Sciatic nerve (tissue), 2 donors: ENCODE measurements around the gene CPE. TPM values are rescaled to one million over a fixed set of nuclear protein-coding genes. Genes with fewer than 3 reads are reported as not detected.
A peak's percentile ranks its signal among the peaks of the same experiment; 100 is the strongest.

Experiments used
- ATAC-seq: fragments of 200-7000 bp; cut with Tn5 transposase; one replicate; pipeline ENCODE4 v1.9.1; 2020; ENCODE audit warnings: mild to moderate bottlenecking, moderate library complexity
- DNase-seq: peaks from one replicate; pipeline ENCODE4 v3.0.0-alpha.2; 2020; ENCODE audit warnings: low spot score
- intact Hi-C: fragments of 100-400 bp; cut with DNase I; formaldehyde crosslinking; loops from one replicate; pipeline ENCODE4 v1.14.2; 2022
- total RNA-seq: library from RNA; stranded (reverse); fragmentation: NEBNext Ultra II Directional; extraction: Animal tissue kit (Norgen Biotek cat#: 25700); gene quantifications from one replicate; pipeline ENCODE4 v1.2.1, GENCODE V29; 2021
- donor health status: DM: no; HTN: no; CAD: no.
- donor health status: DM: no; HTN: no; CAD: no.

The CPE gene
- total RNA-seq, 1 donor from 2014 or later = 109 TPM

DNA sequence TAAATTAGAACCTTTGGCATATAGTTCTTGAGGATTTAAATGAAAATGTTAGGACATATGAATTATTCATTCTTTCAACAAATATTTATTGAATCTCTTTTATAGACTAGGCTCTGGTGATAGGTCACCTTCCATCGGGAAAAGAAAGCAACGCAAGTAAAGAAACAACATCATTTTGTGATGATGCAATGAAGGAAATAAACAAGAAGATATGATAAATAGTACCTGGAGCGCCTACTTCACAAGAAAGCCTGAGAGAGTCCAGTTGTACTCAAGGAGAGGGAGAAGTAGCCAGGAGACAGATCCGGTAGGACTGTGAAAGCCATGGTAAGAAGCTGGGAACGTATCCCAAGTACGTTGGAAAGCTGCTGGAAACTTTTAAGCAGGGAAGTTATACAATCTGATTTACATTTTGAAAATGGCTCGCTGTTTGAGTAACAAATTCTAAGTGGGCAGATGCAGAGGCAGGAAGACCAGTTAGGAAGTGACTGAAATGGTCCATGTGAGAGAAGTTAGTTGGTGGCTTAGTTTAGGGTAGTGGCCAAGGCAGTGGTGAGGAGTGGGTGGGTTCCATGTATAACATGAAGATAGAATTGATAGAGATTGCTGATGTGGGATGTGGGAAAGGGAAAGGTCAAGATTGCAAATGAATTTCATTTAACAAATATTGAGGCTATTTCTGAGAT, 17.7 kb upstream of the CPE start:
- ATAC-seq = no peak
- intact Hi-C loops = no loop called here

DNA sequence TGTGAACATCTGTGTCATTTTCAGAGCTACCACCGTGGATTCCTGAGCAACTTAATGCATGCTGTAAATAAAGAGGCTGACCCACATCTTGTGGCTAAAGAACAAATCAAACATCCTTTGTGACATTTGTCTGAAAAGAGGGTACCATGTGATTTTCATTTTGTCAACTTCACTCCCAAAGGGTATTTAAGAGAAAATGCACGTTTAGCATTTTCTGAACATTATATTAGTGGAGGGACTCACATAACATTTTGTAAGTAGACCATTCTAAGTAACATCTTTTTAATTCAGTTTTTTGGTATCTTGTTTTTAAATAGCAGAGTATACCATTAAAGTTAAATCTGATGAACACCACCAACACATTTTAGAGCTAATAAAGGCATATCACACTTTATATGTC, 17.0 kb upstream of the CPE start:
- ATAC-seq = no peak
- intact Hi-C loops = no loop called here
- DNase-seq = no peak

More for the DNA sequence above, 17.7 kb upstream of the CPE start:
- no peak for DNase-seq

DNA sequence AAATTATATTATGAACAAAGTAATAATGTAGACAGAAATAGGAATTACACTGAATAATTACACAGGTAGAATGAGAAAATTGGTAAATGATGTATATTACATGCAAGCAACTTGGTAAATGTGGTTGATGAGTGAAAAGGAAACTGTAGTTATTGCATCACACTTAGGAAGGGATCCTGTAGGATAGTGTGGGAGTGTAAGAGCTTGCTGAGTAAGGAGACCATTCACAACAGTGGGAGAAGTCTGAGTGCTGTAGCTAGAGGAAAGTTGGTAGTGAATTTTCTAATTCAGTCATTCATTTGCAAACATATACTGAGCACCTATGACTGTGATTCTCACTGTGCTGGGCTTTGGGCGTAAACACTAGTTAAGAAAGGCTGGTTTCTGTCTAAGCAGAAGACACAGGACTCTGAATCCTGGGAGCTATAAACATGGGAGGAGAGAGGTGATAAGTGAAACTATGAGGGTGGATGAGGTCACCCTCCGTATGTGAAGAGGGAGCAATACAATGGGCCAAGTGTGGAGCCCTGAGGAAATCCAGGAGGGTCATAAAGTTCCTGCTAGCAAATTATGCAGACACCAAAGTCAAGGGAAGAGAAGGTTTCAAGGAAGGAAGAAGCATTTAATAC, 14.2 kb upstream of the CPE start:
- intact Hi-C loops = no loop called here
- ATAC-seq (no peak), DNase-seq (no peak)

DNA sequence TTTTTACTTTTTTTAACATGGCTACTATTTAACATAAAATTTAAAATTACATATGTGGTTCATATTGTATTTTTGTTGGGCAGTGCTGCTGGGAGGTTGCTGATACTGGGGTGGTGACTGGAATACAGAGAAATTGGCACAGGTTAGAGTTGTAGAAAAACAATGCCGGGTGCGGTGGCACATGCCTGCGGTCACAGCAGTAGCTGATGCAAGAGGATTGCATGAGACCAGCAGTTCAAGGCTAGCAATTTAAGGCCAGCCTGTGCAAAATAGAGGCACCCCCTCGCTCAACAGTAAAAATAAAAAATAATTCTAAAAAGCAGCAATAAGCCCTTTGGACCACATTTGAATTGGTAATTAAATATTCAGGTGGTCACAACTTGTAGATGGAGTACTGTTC, 11.8 kb upstream of the CPE start:
- intact Hi-C loops = no loop called here
- DNase-seq (no peak), ATAC-seq (no peak)

DNA sequence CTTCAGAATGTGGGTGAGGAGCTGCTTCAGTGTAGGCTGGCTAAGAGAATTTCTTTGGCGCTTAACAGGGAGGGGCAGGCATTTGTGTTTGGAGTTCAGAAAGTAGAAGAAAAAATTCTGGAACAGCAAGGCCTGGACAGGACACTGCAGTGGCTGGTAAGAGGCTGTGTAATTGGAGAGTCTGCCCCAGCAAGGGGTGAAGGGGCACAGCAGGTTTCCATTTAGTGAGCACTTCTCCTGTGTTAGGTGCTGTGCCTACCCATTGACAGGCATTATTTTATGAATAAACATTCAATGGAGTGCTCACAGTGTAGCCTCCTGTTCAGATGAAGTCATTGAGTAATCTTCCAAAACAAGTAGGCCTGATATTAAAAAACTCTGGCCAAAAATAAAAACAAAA, 10.7 kb upstream of the CPE start:
- DNase-seq = no peak
- no peak for ATAC-seq
- intact Hi-C loops = no loop called here

DNA sequence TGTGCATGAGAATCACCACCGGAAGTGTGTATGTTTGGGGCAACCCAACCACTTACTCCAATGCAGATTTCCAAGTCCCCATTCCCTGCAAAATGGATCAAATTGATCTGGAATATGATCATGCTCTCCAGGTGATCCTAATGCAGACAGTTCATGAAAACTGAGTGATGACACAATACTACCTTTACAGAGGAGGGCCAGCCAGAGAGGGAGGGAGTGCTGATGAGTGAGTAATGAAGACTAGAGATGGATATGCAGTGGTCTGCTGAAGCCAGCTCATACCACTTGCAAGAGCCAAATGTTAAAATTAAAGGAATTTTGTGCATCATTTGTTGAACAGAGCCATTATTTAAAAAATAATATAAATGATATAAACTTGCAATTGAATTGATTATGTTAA, 10.2 kb upstream of the CPE start:
- DNase-seq = no peak
- ATAC-seq = no peak
- intact Hi-C loops = no loop called here

DNA sequence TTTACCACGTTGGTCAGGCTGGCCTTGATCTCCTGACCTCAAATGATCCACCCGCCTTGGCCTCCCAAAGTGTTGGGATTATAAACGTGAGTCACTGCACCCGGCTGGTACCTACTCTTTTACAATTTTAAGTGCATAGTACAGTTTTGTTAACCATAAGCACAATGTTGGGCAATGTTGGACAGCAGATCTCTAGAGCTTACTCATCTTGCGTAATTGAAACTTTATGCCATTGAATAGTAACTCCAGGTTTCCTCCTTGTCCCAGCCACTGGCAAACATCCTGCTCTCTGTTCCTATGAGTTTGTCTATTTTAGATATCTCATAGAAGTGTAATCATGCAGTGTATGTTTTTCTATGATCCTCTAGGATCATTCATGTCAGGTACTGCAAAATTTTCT, 9.3 kb upstream of the CPE start:
- intact Hi-C loops = no loop called here
- DNase-seq (no peak), ATAC-seq (no peak)

DNA sequence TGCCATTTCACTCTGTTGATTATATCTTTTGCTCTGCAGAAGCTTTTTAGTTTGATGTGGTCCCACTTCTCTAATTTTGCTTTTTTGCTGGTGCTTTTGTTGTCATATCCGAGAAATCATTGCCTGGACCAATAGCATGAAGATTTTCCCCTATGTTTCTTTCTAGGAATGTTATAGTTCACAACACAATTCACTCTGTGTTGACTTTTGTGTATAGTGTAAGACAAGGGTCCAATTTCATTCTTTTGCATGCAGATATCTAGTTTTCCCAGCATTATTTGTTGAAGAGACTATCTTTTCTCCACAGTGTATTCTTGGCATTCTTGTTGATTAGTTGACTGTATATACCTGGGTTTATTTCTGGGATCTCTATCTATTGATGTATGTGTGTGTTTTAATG, 8.3 kb upstream of the CPE start:
- no peak for DNase-seq
- no peak for ATAC-seq
- intact Hi-C loops = no loop called here

DNA sequence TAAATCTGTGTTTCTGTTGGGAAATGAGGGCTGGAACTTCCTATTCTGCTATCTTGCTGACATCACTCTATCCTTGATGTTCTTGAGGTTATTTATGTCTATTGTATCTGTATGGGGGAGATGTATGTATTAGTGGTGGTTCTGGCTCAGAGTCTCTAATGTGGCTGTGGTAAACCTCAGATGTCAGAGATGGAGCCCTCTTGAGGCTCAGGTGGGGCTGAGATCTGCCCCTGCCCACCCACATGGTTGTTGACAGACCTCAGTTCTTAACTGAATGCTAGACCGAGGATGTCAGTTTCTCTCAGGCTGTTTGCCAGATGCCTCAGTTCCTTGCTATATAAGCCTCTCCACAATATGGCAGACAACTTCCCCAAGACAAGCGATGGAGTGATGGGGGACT, 3.3 kb upstream of the CPE start:
- DNase-seq (no peak), ATAC-seq (no peak)
- intact Hi-C loops = no loop called here

DNA sequence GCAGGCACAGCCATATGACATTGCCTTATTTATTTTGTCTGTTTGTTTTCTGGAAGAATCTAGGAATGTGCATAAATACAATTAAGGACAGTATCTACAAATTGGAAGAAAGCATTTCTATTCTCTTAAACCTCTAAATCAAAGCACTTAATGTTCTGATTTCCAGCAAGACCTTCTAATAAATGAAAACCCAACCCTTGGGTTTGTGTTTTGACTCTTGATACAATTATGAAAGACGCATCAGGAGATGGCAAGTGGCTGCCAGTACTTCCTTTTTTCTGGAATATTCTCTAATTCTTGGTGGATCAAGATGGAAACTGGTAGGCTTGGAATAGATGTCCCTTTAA, 437 bp upstream of the CPE start:
- intact Hi-C loops = no loop called here
- ATAC-seq (no peak), DNase-seq (no peak)

DNA sequence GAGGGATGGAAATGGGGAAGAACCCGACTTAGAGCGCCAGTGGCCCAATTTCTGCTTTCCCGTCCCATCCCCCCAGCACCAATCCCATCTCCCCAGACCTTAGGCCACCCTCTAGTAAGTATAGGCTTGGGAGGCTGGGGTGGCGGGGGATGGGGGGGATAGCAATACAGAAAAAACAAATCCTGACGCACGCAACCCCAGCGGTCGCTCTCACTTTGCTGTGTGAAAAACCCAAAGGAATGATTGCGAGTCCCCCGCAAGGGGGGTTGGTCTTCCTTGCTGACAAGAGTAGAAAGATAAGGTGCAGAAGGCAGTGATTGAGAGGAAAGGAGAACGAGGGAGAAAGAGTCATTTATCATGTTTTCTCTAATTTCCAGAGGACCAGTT, 863 bp downstream of the CPE start:
- ATAC-seq (peak; percentile 47), DNase-seq (no peak)
- intact Hi-C loops = no loop called here

DNA sequence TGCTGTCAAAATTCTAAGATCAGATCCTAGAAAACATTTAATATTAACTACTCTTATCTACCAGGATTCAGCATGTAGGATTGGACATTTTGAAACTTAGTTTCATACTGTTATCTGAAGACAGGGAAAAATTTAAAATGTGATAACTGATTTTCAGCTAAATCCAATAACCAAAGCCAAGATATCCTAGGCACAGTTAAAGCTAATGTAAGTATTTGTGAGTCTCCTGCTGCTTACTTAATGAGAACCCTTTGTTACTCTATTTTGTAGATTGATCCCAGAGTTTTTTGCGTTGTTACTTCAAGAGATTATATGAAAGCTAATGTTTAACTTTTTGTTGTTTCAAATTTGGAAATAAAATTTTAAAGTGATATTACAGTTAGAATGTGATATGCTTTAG, 2.0 kb downstream of the CPE start:
- intact Hi-C loops = no loop called here
- DNase-seq = no peak
- no peak for ATAC-seq

DNA sequence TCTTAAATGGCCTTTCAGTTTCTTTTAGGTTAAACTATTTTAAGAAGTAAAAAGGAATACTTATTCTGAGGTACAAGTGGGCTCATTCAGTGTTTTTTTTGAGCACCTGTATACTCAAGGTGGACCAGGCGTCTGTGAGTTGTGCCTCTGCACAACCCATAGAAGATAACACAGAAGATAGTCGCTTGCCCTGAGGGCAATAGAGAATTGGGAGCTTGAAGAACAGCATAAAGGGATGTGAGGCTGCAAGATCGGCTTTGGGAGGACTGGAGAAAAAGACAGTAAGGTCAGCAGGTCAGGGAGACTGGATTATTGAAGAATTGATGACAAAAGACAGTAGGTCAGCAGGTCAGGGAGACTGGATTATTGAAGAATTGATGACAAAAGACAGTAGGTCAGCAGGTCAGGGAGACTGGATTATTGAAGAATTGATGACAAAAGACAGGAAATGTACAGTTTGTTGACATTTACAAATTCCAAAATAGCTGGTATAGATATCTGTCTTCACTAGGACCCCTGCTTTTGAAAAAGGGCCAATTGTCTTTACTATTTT, 3.1 kb downstream of the CPE start:
- DNase-seq = no peak
- intact Hi-C loops = no loop called here
- no peak for ATAC-seq

DNA sequence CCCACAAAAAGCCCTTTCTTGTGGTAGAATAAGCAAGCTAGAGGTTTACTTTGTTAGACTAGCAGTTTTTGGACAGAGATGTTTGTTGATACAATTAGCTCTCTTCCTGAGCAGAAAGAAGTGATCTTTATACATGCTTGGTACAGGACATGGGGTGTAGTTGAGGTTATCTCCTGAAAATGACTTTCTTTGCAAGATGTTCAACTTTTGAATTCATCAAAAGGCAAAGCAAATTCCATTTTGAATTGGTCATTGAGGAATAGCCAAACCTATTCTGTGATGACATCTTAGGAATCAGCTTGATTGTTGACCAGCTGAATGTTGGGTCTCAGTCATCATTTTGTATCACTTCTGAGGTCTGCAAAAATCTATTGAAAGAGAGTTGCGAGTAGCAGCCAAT, 3.8 kb downstream of the CPE start:
- DNase-seq = no peak
- no peak for ATAC-seq
- intact Hi-C loops = no loop called here

DNA sequence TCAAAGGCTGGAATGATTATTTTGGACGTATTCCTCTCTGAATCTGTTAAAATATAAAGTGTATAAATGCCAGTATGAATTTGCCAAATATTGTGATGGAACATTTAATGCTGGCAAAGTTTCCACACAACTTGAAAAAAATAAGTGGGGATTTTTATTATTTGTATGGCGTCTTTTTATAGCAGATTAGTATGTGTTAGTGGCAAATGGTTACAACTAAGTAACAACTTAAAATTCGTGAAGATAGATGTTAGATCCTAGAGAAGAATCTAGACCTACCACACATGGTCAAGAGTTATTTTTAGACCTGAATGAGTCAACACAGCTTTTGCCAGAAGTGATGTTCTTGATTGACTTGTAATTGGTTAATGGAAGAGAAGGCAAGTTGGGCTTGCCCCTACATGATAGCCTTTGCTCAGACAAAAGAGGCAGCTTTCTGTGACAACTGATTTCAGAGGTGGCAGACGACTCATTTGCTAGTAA, 4.8 kb downstream of the CPE start:
- ATAC-seq (no peak), DNase-seq (no peak)
- intact Hi-C loops = no loop called here

DNA sequence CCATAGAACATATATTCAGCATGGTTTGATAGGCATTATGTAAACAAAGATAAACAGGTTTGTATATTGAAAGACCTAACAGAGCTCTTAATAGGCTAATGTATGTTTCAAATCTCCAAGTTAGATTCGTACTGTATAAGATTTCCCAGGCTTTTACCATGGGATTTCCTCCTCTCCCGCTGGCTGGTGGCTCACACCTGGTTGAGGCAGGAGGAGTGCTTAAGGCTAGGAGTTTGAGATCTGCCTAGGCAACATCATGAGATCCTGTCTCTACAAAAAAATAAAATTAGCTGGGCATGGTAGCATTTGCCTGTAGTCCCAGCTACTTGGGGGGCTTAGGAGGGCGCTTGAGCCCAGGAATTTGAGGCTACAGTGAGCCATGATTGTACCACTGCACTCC, 5.4 kb downstream of the CPE start:
- DNase-seq = no peak
- no peak for ATAC-seq
- intact Hi-C loops = no loop called here

DNA sequence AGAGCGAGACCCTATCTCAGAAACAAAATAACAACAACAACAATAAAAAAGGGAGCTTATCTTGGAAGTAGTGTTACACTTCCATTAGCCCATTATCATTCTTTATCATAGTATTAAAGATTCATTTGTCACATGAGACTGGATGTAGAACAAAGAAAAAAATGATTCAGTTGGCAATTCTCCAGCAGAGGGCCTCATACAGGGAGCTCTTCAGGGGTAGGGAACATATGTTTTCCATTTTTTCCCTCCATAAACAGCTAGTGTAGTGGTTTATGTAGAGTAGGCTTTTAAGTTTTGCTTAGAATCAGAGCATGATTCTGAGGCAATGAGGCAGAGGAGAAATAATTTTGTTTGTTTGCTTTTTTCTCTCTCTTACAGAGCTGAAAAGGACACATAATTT, 5.8 kb downstream of the CPE start:
- ATAC-seq = no peak
- DNase-seq = no peak
- intact Hi-C loops = no loop called here

DNA sequence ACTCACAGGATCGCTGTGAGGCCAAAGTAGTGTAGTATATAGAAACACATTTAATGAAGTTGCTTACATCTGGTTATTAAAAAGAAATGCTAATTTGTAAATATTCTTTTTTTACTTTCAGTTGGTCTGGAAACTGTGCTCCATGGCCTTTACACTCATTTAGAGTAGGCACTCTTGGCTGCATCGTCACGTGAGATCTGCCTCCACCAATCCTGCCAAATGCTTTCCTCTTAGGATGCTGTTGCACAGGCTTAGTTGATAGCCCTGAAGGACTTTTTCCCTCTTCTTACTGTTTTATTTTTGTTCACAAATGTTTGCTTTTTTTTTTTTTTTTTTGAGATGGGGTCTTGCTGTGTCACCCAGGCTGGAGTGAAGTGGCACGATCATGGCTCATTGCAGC, 6.3 kb downstream of the CPE start:
- intact Hi-C loops = no loop called here
- DNase-seq (no peak), ATAC-seq (no peak)

DNA sequence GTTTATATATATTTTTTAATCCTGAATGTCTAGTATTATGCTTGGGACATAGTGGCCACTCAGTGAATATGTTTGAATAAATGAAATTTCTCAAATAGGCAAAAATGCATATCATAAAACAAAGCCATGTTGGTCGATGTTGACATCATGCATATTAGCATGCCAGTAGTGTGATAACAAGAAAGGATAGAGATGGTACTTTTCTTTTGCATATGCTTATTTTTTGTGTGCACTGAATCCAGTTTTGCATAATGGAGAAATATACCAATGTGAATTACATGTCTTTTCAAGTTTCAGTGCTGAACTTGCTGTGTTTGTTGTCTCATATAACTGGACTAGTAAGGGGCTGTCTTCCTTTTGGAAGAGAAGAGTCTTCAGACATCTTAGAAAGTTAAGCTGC, 7.5 kb downstream of the CPE start:
- DNase-seq (no peak), ATAC-seq (no peak)
- intact Hi-C loops = no loop called here

DNA sequence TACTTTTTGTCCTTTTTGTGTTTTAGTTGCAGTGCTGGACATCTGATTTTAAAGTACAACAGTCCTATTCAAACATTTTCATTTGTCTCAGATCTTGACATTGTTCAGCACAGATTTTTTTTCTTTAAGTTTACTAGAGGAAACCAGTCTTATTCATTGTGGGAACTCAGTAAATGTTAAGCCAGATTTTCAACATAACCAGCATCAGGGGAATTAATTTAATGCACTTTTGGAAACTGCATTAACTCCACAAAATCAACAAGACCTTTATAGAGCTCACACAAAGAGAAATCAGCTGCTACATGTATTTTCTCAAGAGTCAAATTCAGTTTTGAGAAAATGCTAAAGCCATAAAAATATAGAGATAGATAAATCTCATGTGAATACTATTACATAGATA, 9.9 kb downstream of the CPE start:
- no peak for DNase-seq
- intact Hi-C loops = no loop called here
- no peak for ATAC-seq

DNA sequence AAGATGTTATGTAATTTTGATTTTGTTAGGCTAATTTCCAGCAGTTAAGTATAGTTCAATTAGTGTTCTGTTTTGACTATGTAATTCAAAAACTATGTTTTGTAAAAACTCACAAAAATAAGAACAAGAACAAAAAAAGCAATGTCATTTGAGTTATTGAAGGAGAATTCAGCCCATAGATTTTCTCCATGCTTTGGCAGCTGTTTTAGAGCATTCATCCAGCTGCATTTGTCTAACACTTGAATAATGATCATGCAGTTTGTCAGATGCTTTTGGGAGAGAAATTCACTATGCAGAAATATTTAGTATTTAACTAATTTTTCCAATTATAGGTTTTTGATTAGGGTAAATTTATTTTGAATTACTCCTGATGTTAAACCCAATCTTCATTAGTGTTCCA, 14.2 kb downstream of the CPE start:
- DNase-seq (no peak), ATAC-seq (no peak)
- intact Hi-C loops = no loop called here
